OCI-LY3 (cell line): ENCODE results near the gene NPHP4.

Experiments used
- H2AFZ ChIP-seq: fragments of 200-600, 300-600 bp; shearing (Covaris generic); 2 replicates; pipeline ENCODE4 v1.6.0; 2014; ENCODE audit warnings: antibody characterized with exemption, low read depth, low read length
- H3K27ac ChIP-seq: fragments of 200-600, 300-600 bp; sonication (generic); 2 replicates; pipeline ENCODE4 v1.5.1; 2014; ENCODE audit warnings: mild to moderate bottlenecking, low read length, moderate library complexity, mixed read lengths
- H3K27me3 ChIP-seq: fragments of 200-600, 300-600 bp; sonication (generic); 2 replicates; pipeline ENCODE4 v1.6.1; 2014; ENCODE audit warnings: low read depth, low read length, mixed read lengths
- H3K36me3 ChIP-seq: fragments of 200-600, 300-600 bp; sonication (generic); replicated peaks from 2 replicates; pipeline ENCODE3; 2014; ENCODE audit warnings: low read depth, low read length, mixed read lengths
- H3K4me1 ChIP-seq: fragments of 300-600, 200-600 bp; sonication (generic); 2 replicates; pipeline ENCODE4 v1.6.1; 2014; ENCODE audit warnings: low read length, mixed read lengths
- H3K4me2 ChIP-seq: fragments of 200-600, 300-600 bp; sonication (generic); 2 replicates; pipeline ENCODE4 v1.6.1; 2014; ENCODE audit warnings: low read length, mixed read lengths
- H3K4me3 ChIP-seq: fragments of 300-600, 200-600 bp; sonication (generic); 2 replicates; pipeline ENCODE4 v1.5.1; 2014; ENCODE audit warnings: antibody characterized with exemption, mild to moderate bottlenecking, low read length, moderate library complexity
- H3K79me2 ChIP-seq: fragments of 300-600, 200-600 bp; shearing (Covaris generic); 2 replicates; pipeline ENCODE4 v1.6.1; 2014; ENCODE audit warnings: mild to moderate bottlenecking, low read length, mixed read lengths
- H3K9ac ChIP-seq: fragments of 300-600, 200-600 bp; shearing (Covaris generic); 2 replicates; pipeline ENCODE4 v1.6.0; 2014; ENCODE audit warnings: mild to moderate bottlenecking, low read length, moderate library complexity
- H3K9me3 ChIP-seq: fragments of 200-600, 300-600 bp; shearing (Covaris generic); 2 replicates; pipeline ENCODE4 v1.6.1; 2014; ENCODE audit warnings: low read length, mixed read lengths; ENCODE audit not compliant: insufficient read depth
- H4K20me1 ChIP-seq: fragments of 200-600, 300-600 bp; sonication (generic); 2 replicates; pipeline ENCODE4 v1.6.1; 2016; ENCODE audit warnings: low read length, mixed read lengths; ENCODE audit not compliant: insufficient read depth
- CTCF ChIP-seq: fragments of 200-600, 300-600 bp; sonication (generic); IDR thresholded peaks from 2 replicates; pipeline ENCODE4 v1.5.1; 2014; ENCODE audit warnings: antibody characterized with exemption, low read length, low read depth
- EZH2phosphoT487 ChIP-seq: fragments of 200-600 bp; shearing (Covaris generic); IDR thresholded peaks from 2 replicates; pipeline ENCODE4 v1.6.1; 2018; ENCODE audit warnings: antibody characterized with exemption, mixed run types, low read depth

The NPHP4 gene

GRCh38 chr1:5961601-5962000 lies 30.6 kb downstream of the NPHP4 start:
- TF ChIP-seq EZH2phosphoT487 (no peak), CTCF (no peak)
- Histone ChIP-seq H2AFZ (no peak overlapping the region), H3K4me2 (no peak overlapping the region), H3K4me1 (no peaks in the 10 kb centered on the region), H3K9ac (no peak overlapping the region), H3K9me3 (no peaks in the 10 kb centered on the region), H3K36me3 (no peaks in the 10 kb centered on the region), H3K4me3 (no peak overlapping the region), H3K27me3 (no peaks in the 10 kb centered on the region), H4K20me1 (no peaks in the 10 kb centered on the region), H3K79me2 (no peaks in the 10 kb centered on the region), H3K27ac (no peak overlapping the region)

- Histone ChIP-seq H3K9ac (no peak overlapping the region), H4K20me1 (no peaks in the 10 kb centered on the region), H3K9me3 (no peaks in the 10 kb centered on the region), H3K4me1 (no peaks in the 10 kb centered on the region), H3K4me3 (no peak overlapping the region), H3K27me3 (no peaks in the 10 kb centered on the region), H2AFZ (no peak overlapping the region), H3K79me2 (no peaks in the 10 kb centered on the region), H3K36me3 (no peaks in the 10 kb centered on the region), H3K4me2 (no peak overlapping the region), H3K27ac (no peak overlapping the region)
- TF ChIP-seq EZH2phosphoT487: no peak
- TF ChIP-seq CTCF: no peak
These were observed 31.9 kb downstream of the NPHP4 start for GRCh38 chr1:5960336-5960735.

- Histone ChIP-seq H3K4me3 (no peak overlapping the region), H3K79me2 (no peaks in the 10 kb centered on the region), H3K27ac (no peak overlapping the region), H3K4me1 (no peaks in the 10 kb centered on the region), H3K36me3 (no peaks in the 10 kb centered on the region), H3K4me2 (no peak overlapping the region), H3K27me3 (no peaks in the 10 kb centered on the region), H3K9me3 (no peaks in the 10 kb centered on the region), H3K9ac (no peak overlapping the region), H2AFZ (no peak overlapping the region), H4K20me1 (no peaks in the 10 kb centered on the region)
- TF ChIP-seq EZH2phosphoT487: no peak
- TF ChIP-seq CTCF: no peak
These were observed 32.5 kb downstream of the NPHP4 start for GRCh38 chr1:5959667-5960230.

GRCh38 chr1:5959087-5959486 lies 33.1 kb downstream of the NPHP4 start:
- no peak overlapping the region for H3K4me3 ChIP-seq
- TF ChIP-seq CTCF: no peak
- no peak for TF ChIP-seq EZH2phosphoT487
- H3K36me3 ChIP-seq: no peaks in the 10 kb centered on the region

More at GRCh38 chr1:5959087-5959486, 33.1 kb downstream of the NPHP4 start:
- H3K4me1 ChIP-seq: no peaks in the 10 kb centered on the region
- no peaks in the 10 kb centered on the region for H3K27me3 ChIP-seq
- no peak overlapping the region for H3K27ac ChIP-seq
- no peak overlapping the region for H3K9ac ChIP-seq
- no peaks in the 10 kb centered on the region for H4K20me1 ChIP-seq
- no peak overlapping the region for H2AFZ ChIP-seq
- no peaks in the 10 kb centered on the region for H3K9me3 ChIP-seq
- H3K4me2 ChIP-seq: no peak overlapping the region
- H3K79me2 ChIP-seq: no peaks in the 10 kb centered on the region
